Mammary epithelial cell (primary cell): Measurements from ENCODE around the gene PLD6.

Experiments used
- EZH2 ChIP-seq: IDR thresholded peaks from 2 replicates; pipeline ENCODE4 v1.6.1; 2012; ENCODE audit warnings: low read length, inconsistent platforms, borderline replicate concordance
- TF ChIP-seq, protein P1 (sequence below), 2 donors: IDR thresholded peaks in 1 of 2; conservative IDR thresholded peaks in 1 of 2; 2 replicates each; pipeline ENCODE4 v1.5.1; 2011 to 2012; ENCODE audit warnings: inconsistent platforms in 2 of 2, low read length in 2 of 2, mild to moderate bottlenecking in 2 of 2, control low read depth in 1 of 2, low read depth in 1 of 2; ENCODE audit not compliant: insufficient read depth in 1 of 2; ENCODE audit errors: extremely low read depth in 1 of 2

DNA sequence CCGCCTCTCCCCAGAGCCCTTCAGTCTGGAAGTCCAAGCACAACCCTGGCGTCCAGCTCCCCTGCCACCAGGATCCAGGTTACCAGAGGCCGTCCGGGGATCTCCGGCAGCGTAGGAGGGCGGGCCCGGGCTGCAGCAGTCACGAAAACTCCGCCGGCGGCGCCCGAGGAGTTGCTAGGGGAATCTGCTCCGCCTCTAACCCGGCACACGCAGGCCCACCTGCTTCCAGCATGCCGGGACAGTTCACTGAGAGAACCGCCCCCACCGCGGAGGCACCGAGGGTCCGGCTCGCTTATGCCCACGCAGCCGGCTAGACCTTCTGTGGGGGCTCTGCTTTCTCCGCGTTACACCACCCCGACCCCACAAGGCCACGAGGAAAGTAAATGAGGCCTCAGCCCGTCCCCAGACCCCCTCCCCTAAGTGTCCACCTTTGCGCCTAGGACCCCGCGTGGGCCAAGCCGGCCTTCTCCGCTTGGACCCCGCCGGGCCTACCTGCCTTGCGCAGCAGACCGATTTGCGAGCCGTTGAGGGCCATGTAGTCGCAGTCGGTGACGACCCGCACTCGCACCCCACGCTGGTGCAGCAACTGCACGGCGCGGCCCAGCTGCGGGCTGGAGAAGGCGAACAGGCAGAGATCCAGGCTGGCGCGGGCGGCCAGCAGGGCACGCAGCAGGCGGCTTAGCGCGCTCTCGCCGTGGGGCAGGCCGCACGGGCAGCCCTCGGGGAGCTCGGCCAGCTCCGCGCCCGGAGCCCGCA lies 587 bp downstream of the PLD6 start:
- TF ChIP-seq EZH2 = no peak
- TF ChIP-seq, protein P1, sequence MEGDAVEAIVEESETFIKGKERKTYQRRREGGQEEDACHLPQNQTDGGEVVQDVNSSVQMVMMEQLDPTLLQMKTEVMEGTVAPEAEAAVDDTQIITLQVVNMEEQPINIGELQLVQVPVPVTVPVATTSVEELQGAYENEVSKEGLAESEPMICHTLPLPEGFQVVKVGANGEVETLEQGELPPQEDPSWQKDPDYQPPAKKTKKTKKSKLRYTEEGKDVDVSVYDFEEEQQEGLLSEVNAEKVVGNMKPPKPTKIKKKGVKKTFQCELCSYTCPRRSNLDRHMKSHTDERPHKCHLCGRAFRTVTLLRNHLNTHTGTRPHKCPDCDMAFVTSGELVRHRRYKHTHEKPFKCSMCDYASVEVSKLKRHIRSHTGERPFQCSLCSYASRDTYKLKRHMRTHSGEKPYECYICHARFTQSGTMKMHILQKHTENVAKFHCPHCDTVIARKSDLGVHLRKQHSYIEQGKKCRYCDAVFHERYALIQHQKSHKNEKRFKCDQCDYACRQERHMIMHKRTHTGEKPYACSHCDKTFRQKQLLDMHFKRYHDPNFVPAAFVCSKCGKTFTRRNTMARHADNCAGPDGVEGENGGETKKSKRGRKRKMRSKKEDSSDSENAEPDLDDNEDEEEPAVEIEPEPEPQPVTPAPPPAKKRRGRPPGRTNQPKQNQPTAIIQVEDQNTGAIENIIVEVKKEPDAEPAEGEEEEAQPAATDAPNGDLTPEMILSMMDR (conservative IDR thresholded peaks at IDR 0.05 in 1 of 2, IDR thresholded peaks at IDR 0.05 in 1 of 2; ENCODE audit: extremely low read depth in 1 of 2, insufficient read depth in 1 of 2, low read depth in 1 of 2, low read length in 2 of 2) = no peak
